Endothelial cell (in vitro differentiated cells): Measurements from ENCODE around the gene CHST6. TPM values are rescaled to one million over a fixed set of nuclear protein-coding genes. Genes with fewer than 3 reads are reported as not detected.
"Not testable (repeated sequence)": the region's sequence is repeated elsewhere in the genome, so short reads cannot be mapped to it uniquely, and the experiment has no call there.

Experiments used
- DNase-seq: peaks from one replicate; pipeline ENCODE4 v3.0.0; 2021; ENCODE audit warnings: low spot score
- H3K27ac Mint-ChIP-seq: one replicate; pipeline ENCODE4 v1.8.0; 2021; ENCODE audit warnings: mixed read lengths, inconsistent platforms; ENCODE audit not compliant: unreplicated experiment
- H3K27me3 Mint-ChIP-seq: one replicate; pipeline ENCODE4 v1.8.0; 2021; ENCODE audit warnings: mild to moderate bottlenecking, moderate library complexity, mixed read lengths, inconsistent platforms; ENCODE audit not compliant: unreplicated experiment
- H3K36me3 Mint-ChIP-seq: one replicate; pipeline ENCODE4 v1.8.0; 2021; ENCODE audit warnings: mild to moderate bottlenecking, low read depth, mixed read lengths, inconsistent platforms; ENCODE audit not compliant: unreplicated experiment
- H3K4me1 Mint-ChIP-seq: one replicate; pipeline ENCODE4 v1.8.0; 2021; ENCODE audit warnings: mild to moderate bottlenecking, mixed read lengths, inconsistent platforms; ENCODE audit not compliant: unreplicated experiment
- H3K4me3 Mint-ChIP-seq: one replicate; pipeline ENCODE4 v1.8.0; 2021; ENCODE audit warnings: mild to moderate bottlenecking, mixed read lengths, inconsistent platforms; ENCODE audit not compliant: unreplicated experiment
- H3K9me3 Mint-ChIP-seq: one replicate; pipeline ENCODE4 v1.8.0; 2021; ENCODE audit warnings: mixed read lengths, inconsistent platforms; ENCODE audit not compliant: unreplicated experiment
- CTCF ChIP-seq: fragments of 200-600 bp; sonication (generic); IDR thresholded peaks from one replicate; pipeline ENCODE4 v1.5.0; 2021; ENCODE audit warnings: antibody characterized with exemption; ENCODE audit not compliant: unreplicated experiment
- long read RNA-seq: library from polyadenylated mRNA; unstranded; transcript quantifications from one replicate; pipeline ENCODE4 v2.0.0, GENCODE V29; 2020; ENCODE audit not compliant: unreplicated experiment
- total RNA-seq: library from RNA; stranded (reverse); fragmentation: NEBNext Ultra II Directional; extraction: Animal tissue kit (Norgen Biotek cat#: 25700); gene quantifications from one replicate; pipeline ENCODE4 v1.2.1, GENCODE V29; 2021; ENCODE audit not compliant: unreplicated experiment

Gene CHST6
- total RNA-seq: 5.3 TPM
- long read RNA-seq, full-length matches to known transcripts: 1 of 3 reads
- long read RNA-seq, partial matches to known transcripts: 0 of 3 reads
- long read RNA-seq, other reads (novel, unspliced or antisense): 2 of 3 reads

GRCh38 chr16:75495076-75495674, at the start of gene CHST6:
Gene CHST6 (minus strand): TSS chr16:75495441. CDS start chr16:75479828, 15,613 bp downstream.
- TF ChIP-seq CTCF: no peak
- Mint-ChIP-seq H3K27ac (no peak within 1 kb of the TSS), H3K27me3 (peaks cover 3% of the 10 kb centered on the region), H3K4me1 (no peaks in the 10 kb centered on the region), H3K36me3 (no peaks in the 10 kb centered on the region), H3K4me3 (peak within 1 kb of the TSS; percentile 88), H3K9me3 (no peaks in the 10 kb centered on the region)
- peak; percentile 59 for DNase-seq

- not testable (repeated sequence) for H3K9me3 Mint-ChIP-seq, H3K27me3 Mint-ChIP-seq, H3K4me1 Mint-ChIP-seq, H3K36me3 Mint-ChIP-seq, H3K27ac Mint-ChIP-seq, H3K4me3 Mint-ChIP-seq, DNase-seq
Measured at GRCh38 chr16:75542462-75542861, 47.2 kb upstream of the CHST6 start.

- H3K36me3 Mint-ChIP-seq: peaks cover 8% of the 10 kb centered on the region
- no peak for DNase-seq
- no peaks in the 10 kb centered on the region for H3K9me3 Mint-ChIP-seq
- H3K27ac Mint-ChIP-seq: no peak overlapping the region
- TF ChIP-seq CTCF: no peak
- peaks cover 1% of the 10 kb centered on the region for H3K27me3 Mint-ChIP-seq
- H3K4me3 Mint-ChIP-seq: no peak overlapping the region
- H3K4me1 Mint-ChIP-seq: no peaks in the 10 kb centered on the region
Measured at GRCh38 chr16:75541236-75541635, 46.0 kb upstream of the CHST6 start.

GRCh38 chr16:75538882-75539565, 43.8 kb upstream of the CHST6 start:
- not testable (repeated sequence) for H3K4me1 Mint-ChIP-seq, H3K27me3 Mint-ChIP-seq, H3K4me3 Mint-ChIP-seq, H3K9me3 Mint-ChIP-seq, H3K27ac Mint-ChIP-seq, H3K36me3 Mint-ChIP-seq, DNase-seq

- Mint-ChIP-seq H3K27me3 (peaks cover 1% of the 10 kb centered on the region), H3K4me1 (no peaks in the 10 kb centered on the region), H3K27ac (no peak overlapping the region), H3K4me3 (no peak overlapping the region), H3K36me3 (no peaks in the 10 kb centered on the region), H3K9me3 (no peaks in the 10 kb centered on the region)
- no peak for TF ChIP-seq CTCF
- no peak for DNase-seq
Measured at GRCh38 chr16:75537776-75538175, 42.5 kb upstream of the CHST6 start.

- DNase-seq: no peak
- H3K9me3 Mint-ChIP-seq: no peaks in the 10 kb centered on the region
- no peaks in the 10 kb centered on the region for H3K4me1 Mint-ChIP-seq
- no peak within 1 kb of the TSS for H3K27ac Mint-ChIP-seq
- no peak for TF ChIP-seq CTCF
- peaks cover 3% of the 10 kb centered on the region for H3K27me3 Mint-ChIP-seq
- no peaks in the 10 kb centered on the region for H3K36me3 Mint-ChIP-seq
- H3K4me3 Mint-ChIP-seq: no peak within 1 kb of the TSS
Measured at GRCh38 chr16:75535901-75536300, 40.7 kb upstream of the CHST6 start, which contains the start of gene CHST5. Gene CHST5 (minus strand): TSS chr16:75536108. CDS start chr16:75530384, 5,724 bp downstream.
